ENCODE measurements around the gene PHF14.

DNA sequence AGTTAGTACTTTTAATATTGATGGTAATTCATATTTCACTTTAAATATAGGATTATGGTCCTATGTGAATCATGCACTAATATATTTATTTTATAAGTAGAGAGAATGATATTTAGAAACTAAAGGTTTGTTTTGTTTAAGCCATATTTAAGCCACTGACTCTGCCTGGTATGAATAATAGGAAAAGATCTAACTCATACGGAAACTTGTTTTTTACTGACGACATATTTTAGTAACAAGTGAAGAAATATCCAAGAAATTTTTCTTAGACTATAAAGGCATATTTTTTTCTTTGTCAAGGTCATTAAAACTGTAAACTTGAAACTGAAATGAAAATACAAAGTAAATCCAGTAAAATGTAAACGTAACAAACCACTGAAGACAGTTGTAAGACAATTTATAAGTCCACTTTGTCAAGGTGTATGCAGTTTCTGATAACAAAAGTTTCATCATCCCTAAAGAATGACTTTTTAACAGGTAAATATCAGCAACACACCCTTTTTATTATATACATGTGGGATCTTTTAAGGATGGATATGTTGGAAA is 147.1 kb downstream of the PHF14 start:
- TF ChIP-seq, protein P1, sequence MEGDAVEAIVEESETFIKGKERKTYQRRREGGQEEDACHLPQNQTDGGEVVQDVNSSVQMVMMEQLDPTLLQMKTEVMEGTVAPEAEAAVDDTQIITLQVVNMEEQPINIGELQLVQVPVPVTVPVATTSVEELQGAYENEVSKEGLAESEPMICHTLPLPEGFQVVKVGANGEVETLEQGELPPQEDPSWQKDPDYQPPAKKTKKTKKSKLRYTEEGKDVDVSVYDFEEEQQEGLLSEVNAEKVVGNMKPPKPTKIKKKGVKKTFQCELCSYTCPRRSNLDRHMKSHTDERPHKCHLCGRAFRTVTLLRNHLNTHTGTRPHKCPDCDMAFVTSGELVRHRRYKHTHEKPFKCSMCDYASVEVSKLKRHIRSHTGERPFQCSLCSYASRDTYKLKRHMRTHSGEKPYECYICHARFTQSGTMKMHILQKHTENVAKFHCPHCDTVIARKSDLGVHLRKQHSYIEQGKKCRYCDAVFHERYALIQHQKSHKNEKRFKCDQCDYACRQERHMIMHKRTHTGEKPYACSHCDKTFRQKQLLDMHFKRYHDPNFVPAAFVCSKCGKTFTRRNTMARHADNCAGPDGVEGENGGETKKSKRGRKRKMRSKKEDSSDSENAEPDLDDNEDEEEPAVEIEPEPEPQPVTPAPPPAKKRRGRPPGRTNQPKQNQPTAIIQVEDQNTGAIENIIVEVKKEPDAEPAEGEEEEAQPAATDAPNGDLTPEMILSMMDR (IDR thresholded peaks at IDR 0.05) = no peak
- TF ChIP-seq POLR2AphosphoS5 (IDR thresholded peaks at IDR 0.05) (no peak), POLR2A (IDR thresholded peaks at IDR 0.05) (no peak)
